Mesothelial cell of epicardium (in vitro differentiated cells): ENCODE data around the gene MAPK4. TPM values are rescaled to one million over a fixed set of nuclear protein-coding genes. Genes with fewer than 3 reads are reported as not detected.

Experiments used
- DNase-seq, 2 experiments: peaks; one replicate each; pipeline ENCODE4 v3.0.0; 2021; ENCODE audit warnings: low spot score in 2 of 2; ENCODE audit not compliant: unreplicated experiment in 2 of 2
- H3K27ac Mint-ChIP-seq: 2 replicates; pipeline ENCODE4 v1.8.0; 2021; ENCODE audit warnings: mixed read lengths
- H3K27me3 Mint-ChIP-seq: 2 replicates; pipeline ENCODE4 v1.8.0; 2021; ENCODE audit warnings: low read depth, mixed read lengths
- H3K36me3 Mint-ChIP-seq: 2 replicates; pipeline ENCODE4 v1.8.0; 2021; ENCODE audit warnings: mixed read lengths
- H3K4me1 Mint-ChIP-seq: 2 replicates; pipeline ENCODE4 v1.8.0; 2021; ENCODE audit warnings: mixed read lengths
- H3K4me3 Mint-ChIP-seq: 2 replicates; pipeline ENCODE4 v1.8.0; 2021; ENCODE audit warnings: mild to moderate bottlenecking, moderate library complexity, mixed read lengths
- H3K9me3 Mint-ChIP-seq: 2 replicates; pipeline ENCODE4 v1.8.0; 2021; ENCODE audit warnings: mixed read lengths
- CTCF ChIP-seq: fragments of 200-600 bp; sonication (generic); IDR thresholded peaks from one replicate; pipeline ENCODE4 v1.5.0; 2021; ENCODE audit warnings: antibody characterized with exemption; ENCODE audit not compliant: unreplicated experiment
- total RNA-seq: library from RNA; stranded (reverse); gene quantifications from 3 replicates; pipeline ENCODE4 v1.2.1, GENCODE V29; 2021

Gene MAPK4
- total RNA-seq, 1 donor from 2014 or later = 6.3 TPM

- no peak for TF ChIP-seq CTCF
- Mint-ChIP-seq H3K27ac (no peak overlapping the region), H3K4me3 (no peak overlapping the region), H3K27me3 (no peaks in the 10 kb centered on the region), H3K9me3 (peaks cover 5% of the 10 kb centered on the region), H3K4me1 (no peaks in the 10 kb centered on the region), H3K36me3 (peaks cover 3% of the 10 kb centered on the region)
- no peak for DNase-seq
Measured at GRCh38 chr18:50662775-50663383, 103.0 kb downstream of the MAPK4 start.

GRCh38 chr18:50663626-50664441, 103.9 kb downstream of the MAPK4 start:
- TF ChIP-seq CTCF = no peak
- no peak overlapping the region for H3K4me3 Mint-ChIP-seq
- no peaks in the 10 kb centered on the region for H3K27me3 Mint-ChIP-seq

GRCh38 chr18:50665015-50665414, 105.1 kb downstream of the MAPK4 start:
- no peak overlapping the region for H3K27ac Mint-ChIP-seq
- no peak for TF ChIP-seq CTCF
- no peak for DNase-seq
- H3K27me3 Mint-ChIP-seq = no peaks in the 10 kb centered on the region
- peaks cover 3% of the 10 kb centered on the region for H3K36me3 Mint-ChIP-seq
- H3K4me1 Mint-ChIP-seq = no peaks in the 10 kb centered on the region
- peaks cover 5% of the 10 kb centered on the region for H3K9me3 Mint-ChIP-seq
- H3K4me3 Mint-ChIP-seq = no peak overlapping the region

More at GRCh38 chr18:50663626-50664441, 103.9 kb downstream of the MAPK4 start:
- H3K36me3 Mint-ChIP-seq = peaks cover 3% of the 10 kb centered on the region
- H3K4me1 Mint-ChIP-seq = no peaks in the 10 kb centered on the region
- no peak for DNase-seq
- H3K27ac Mint-ChIP-seq = no peak overlapping the region
- peaks cover 5% of the 10 kb centered on the region for H3K9me3 Mint-ChIP-seq

GRCh38 chr18:50665519-50665918, 105.6 kb downstream of the MAPK4 start:
- Mint-ChIP-seq H3K27me3 (no peaks in the 10 kb centered on the region), H3K27ac (no peak overlapping the region), H3K9me3 (peaks cover 5% of the 10 kb centered on the region), H3K4me1 (no peaks in the 10 kb centered on the region), H3K4me3 (no peak overlapping the region), H3K36me3 (peaks cover 3% of the 10 kb centered on the region)
- no peak for TF ChIP-seq CTCF
- no peak for DNase-seq

- no peak for DNase-seq
- no peak overlapping the region for H3K27ac Mint-ChIP-seq
- no peaks in the 10 kb centered on the region for H3K27me3 Mint-ChIP-seq
- TF ChIP-seq CTCF = no peak
- H3K4me1 Mint-ChIP-seq = no peaks in the 10 kb centered on the region
- peaks cover 3% of the 10 kb centered on the region for H3K36me3 Mint-ChIP-seq
- no peak overlapping the region for H3K4me3 Mint-ChIP-seq
- H3K9me3 Mint-ChIP-seq = peaks cover 5% of the 10 kb centered on the region
Measured at GRCh38 chr18:50666536-50666935, 106.6 kb downstream of the MAPK4 start.
